SHP77 (cell line): ENCODE results near the gene ELP4.

Source experiments
- DNase-seq, 2 experiments: peaks; one replicate each; lab custom pipeline; 2025; lab: John Stamatoyannopoulos, UW

The ELP4 gene

GRCh38 chr11:31812383-31813381, 303.1 kb downstream of the ELP4 start:
- DNase-seq = no peak

GRCh38 chr11:31813391-31814175, 304.0 kb downstream of the ELP4 start:
- DNase-seq = no peak

GRCh38 chr11:31814176-31814868, 304.8 kb downstream of the ELP4 start:
- DNase-seq = no peak

- DNase-seq = no peak
Observed at GRCh38 chr11:31815711-31816467, 306.3 kb downstream of the ELP4 start.

- no peak for DNase-seq
Observed at GRCh38 chr11:31816468-31817053, 307.0 kb downstream of the ELP4 start.

DNA sequence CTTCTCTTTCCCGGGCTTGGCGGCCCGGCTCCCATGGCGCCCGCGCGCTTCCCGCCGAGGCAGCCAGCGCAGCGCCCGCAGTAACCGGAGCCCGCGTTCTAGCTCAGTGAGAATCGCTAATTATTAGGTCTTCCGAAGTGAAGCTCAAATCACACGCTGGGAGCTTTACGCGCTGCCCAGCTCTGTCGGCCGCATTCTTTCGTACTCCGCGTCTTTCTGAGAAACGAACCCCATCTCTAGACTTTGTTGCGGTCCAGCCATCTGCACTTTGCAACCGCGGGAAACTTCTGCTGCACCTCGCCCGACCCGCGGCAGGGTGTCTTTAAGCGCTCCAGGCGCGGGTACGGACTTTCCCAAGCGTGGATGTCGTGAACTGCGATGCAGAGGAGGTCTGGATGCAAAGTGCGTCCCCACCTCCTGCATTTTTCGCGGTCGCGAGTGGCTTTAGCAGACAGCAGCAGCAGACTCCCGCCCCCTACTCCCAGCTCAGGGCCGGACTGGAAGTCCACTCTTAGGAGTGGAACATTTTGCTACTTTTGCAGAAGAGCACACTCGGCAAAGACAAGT, 307.6 kb downstream of the ELP4 start:
- no peak for DNase-seq

GRCh38 chr11:31817621-31818424, 308.3 kb downstream of the ELP4 start:
- DNase-seq = no peak

GRCh38 chr11:31818425-31818755, 308.8 kb downstream of the ELP4 start:
- DNase-seq = no peak

GRCh38 chr11:31818874-31819331, 309.3 kb downstream of the ELP4 start:
- DNase-seq = no peak

DNA sequence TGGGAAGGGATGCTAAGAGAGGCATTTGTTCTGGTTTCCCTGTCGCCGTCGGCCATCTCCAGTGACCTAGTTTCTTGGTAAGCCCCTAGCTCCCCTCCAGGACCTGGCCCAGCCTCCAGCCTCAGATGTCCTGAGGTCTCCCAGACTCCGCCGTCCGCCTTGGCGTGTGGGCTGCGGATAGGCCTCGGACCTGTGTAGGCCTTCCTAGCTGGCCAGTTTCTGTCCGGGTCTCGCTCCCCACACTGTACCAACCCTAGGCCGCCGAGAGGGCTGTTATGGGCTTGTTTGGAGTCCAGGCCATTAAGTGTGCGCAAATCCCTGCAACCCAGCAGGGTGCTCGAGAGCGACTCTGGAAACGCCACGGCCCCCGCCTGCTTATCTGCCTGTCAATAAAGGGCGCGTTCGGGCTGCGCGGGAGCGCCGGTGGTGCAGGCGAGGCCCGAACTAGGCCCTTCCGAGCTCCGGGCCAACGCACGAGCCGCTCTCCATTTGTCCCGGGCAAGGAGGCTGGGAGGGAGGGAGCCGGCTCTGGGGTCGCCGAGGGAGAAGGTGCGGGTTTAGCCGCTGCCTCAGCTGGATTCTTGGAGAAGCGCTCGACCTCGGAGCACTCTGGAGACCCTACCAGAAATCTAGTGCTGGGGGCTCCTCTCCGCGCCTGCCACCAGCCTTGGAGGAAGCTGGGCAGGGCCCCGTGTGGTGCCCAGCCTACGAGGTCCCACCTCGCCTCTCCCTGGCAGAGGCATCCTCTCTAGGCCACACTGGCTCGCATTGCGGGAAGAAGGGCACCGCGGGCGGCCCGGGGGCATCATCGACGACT, 310.3 kb downstream of the ELP4 start:
- DNase-seq = no peak

GRCh38 chr11:31820438-31820818, 310.9 kb downstream of the ELP4 start:
- DNase-seq = no peak

GRCh38 chr11:31821235-31821764, 311.7 kb downstream of the ELP4 start:
- DNase-seq = no peak

DNA sequence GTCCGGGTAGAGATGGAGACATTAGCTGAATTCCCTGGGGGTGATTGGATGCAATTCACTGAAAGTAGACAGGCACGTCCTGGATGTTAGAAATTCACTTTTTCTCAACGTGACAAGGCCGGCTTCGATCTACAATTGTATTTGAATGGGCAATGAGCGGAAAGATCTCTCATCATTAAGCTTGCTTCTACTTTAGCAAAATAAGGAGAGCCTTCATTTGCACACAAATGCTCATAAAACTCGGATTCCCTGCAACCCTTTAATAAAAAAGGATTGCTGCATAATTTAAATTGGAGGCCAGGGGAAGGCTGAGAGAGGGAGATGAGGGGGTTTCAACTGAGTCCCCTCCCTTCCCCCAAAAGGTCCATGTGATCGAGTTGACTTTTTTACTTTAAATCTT, 312.2 kb downstream of the ELP4 start:
- no peak for DNase-seq

GRCh38 chr11:31822175-31822926, 312.8 kb downstream of the ELP4 start:
- DNase-seq = no peak

DNA sequence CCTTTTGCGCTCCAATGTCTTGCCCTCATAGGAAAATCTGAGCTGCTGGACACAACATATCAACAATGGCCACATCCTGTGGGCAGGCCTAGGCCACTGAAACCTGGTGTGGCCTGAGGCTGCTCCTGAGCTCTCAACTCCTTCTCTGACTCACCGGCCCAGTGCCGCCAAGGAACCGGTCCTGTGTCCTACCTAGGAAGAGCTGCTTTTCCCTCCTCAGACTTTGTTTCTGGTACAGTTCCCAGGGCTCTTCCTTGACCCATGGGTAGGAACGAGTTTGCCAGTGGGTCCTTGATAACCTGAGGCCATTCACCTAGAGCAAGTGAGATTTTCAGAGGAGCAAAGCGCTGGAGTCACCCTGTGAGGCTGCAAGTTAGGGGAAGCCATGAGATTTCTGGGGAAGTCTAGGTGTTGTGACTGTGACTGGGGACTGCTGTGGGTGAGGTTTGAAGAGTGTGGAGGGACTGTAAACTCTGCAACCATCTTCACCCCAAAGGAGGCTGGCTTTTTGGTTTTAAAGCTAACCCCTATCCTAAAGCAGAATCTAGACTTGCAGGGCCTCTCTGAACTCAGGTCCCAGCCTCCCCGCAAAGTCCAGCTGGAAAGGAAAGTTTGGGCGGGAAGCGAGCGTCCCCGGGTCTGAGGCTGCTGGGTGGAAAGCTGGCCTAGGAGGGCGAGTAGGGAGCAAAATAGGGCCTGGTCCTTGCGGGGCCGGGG, 313.5 kb downstream of the ELP4 start:
- no peak for DNase-seq

DNA sequence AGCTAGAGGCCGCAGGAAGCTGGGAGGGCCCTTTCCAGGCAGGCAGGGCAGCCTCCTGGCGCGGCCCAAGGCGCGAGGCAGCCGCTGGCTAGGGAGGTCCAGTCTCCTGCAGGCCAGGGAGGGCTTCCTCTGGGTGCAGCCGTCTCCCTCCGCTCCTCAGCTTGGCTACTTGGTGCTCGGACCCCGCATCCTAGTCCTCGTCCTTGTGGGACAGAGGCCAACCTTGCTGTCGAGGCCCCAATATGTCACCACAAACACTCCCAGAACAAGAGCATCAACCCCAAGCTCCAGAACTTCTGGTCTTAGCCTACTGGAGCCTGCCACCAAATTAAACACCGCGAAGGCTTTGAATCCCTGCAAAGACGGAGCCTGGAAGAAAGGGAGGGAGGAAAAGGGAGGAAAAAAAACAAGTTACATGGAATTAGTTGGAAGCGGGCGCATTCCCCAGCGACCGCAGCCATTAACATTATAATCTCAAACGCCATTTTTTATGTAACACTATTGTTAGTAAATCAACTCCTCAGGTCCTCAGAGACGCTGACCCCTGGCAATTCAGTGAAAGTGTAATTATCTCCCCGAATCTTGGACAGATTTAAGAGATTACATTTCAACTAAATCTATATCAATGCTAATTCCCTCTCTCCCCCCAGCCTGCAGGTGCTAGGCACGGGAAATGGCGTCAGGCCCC, 314.2 kb downstream of the ELP4 start:
- DNase-seq = no peak

DNA sequence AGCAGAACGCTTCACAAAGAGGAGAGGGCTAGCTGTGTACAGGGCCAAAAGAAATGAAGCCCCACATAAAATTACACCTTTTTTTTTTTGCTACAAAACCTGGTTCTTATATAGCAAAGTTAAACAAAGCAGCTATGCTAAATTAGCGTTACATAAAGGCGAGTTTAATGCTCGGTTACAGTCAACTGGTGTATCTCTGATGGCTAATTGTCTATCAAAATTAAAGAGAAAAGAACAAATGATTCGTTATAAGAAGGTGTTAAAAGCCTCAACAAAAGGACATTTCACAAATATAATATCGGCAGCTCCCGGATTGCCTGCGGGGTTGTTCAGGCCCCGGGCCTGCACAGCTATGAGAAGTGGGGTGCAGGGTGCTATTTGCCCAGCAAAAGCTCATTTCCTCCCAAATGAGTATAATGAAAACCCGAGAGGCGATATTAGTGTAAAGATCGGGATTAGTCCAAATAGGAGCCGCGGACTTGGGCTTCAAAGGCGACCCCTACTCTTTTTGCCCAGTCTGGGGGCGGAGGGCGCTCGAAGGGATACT, 314.8 kb downstream of the ELP4 start:
- DNase-seq = no peak
